Thoracic aorta (tissue), 2 donors: ENCODE data around the gene BCDIN3D. TPM values are rescaled to one million over a fixed set of nuclear protein-coding genes. Genes with fewer than 3 reads are reported as not detected.

Source experiments
- ATAC-seq: fragments of 150-250 bp; one replicate; pipeline ENCODE4 v1.8.0; 2017; ENCODE audit warnings: low read depth; ENCODE audit not compliant: insufficient number of reproducible peaks, low FRiP score
- DNase-seq: peaks from one replicate; pipeline ENCODE4 v3.0.0-alpha.2; 2020; ENCODE audit warnings: low spot score
- H3K27ac ChIP-seq, 2 donors: fragments of 200-600 bp; sonication (generic); 1 replicate in 1 of 2; 2 replicates in 1 of 2; pipeline ENCODE4 v1.5.1; 2016; ENCODE audit warnings: mild to moderate bottlenecking in 2 of 2, moderate library complexity in 2 of 2
- H3K27me3 ChIP-seq: fragments of 200-600 bp; sonication (generic); replicated peaks from 2 replicates; pipeline ENCODE4 v1.6.0; 2016; ENCODE audit warnings: mild to moderate bottlenecking; ENCODE audit not compliant: insufficient read depth
- H3K36me3 ChIP-seq: fragments of 200-600 bp; sonication (generic); one replicate; pipeline ENCODE4 v1.5.1; 2016
- H3K4me1 ChIP-seq, 2 donors: fragments of 200-600 bp; sonication (generic); 1 replicate in 1 of 2; 2 replicates in 1 of 2; pipeline versions ENCODE4 v1.5.1 to v1.6.0; 2016; ENCODE audit warnings: low read depth in 2 of 2, mild to moderate bottlenecking in 1 of 2; ENCODE audit not compliant: control insufficient read depth in 1 of 2
- H3K4me3 ChIP-seq: fragments of 200-600 bp; sonication (generic); 2 replicates; pipeline ENCODE4 v1.5.1; 2016; ENCODE audit warnings: mild to moderate bottlenecking
- H3K9me3 ChIP-seq: fragments of 200-600 bp; sonication (generic); 2 replicates; pipeline ENCODE4 v1.5.1; 2016
- total RNA-seq, 2 donors: library from RNA; depleted of rRNA; stranded (reverse); fragments of >200 nt; gene quantifications; one replicate each; pipeline versions ENCODE4 v1.1.0 to v1.2.3, GENCODE V29; 2016
- TF ChIP-seq, protein P1 (sequence below): fragments of 200-600 bp; sonication (generic); IDR thresholded peaks from one replicate; pipeline ENCODE4 v1.5.1; 2019; ENCODE audit warnings: antibody characterized with exemption

Gene BCDIN3D
- total RNA-seq, 2 donors from 2014 or later: 1.6 to 2.7 TPM

DNA sequence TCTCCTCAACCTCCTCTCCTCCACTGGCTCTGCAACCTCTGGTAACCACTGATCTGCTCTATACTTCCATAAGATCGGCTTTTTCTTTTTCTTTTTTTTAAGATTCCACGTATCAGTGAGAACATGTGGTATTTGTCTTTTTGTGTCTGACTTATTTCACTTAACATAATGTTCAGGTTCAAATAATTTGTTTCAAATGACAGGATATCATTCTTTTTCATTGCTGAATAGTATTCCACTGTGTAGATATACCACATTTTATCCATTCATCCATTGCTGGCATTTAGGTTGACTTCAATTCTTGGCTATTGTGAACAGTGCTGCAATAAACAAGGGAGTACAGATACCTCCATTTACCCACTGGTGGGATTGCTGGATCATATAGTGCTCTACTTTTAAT is 55.2 kb downstream of the BCDIN3D start:
- Histone ChIP-seq H3K36me3 (peaks cover 13% of the 10 kb centered on the region), H3K27me3 (no peaks in the 10 kb centered on the region), H3K9me3 (no peaks in the 10 kb centered on the region), H3K27ac (no peak overlapping the region), H3K4me1 (peaks cover 16 to 20% of the 10 kb centered on the region in 2 donors), H3K4me3 (no peak overlapping the region)
- ATAC-seq (no peak), DNase-seq (no peak)
- TF ChIP-seq, protein P1, sequence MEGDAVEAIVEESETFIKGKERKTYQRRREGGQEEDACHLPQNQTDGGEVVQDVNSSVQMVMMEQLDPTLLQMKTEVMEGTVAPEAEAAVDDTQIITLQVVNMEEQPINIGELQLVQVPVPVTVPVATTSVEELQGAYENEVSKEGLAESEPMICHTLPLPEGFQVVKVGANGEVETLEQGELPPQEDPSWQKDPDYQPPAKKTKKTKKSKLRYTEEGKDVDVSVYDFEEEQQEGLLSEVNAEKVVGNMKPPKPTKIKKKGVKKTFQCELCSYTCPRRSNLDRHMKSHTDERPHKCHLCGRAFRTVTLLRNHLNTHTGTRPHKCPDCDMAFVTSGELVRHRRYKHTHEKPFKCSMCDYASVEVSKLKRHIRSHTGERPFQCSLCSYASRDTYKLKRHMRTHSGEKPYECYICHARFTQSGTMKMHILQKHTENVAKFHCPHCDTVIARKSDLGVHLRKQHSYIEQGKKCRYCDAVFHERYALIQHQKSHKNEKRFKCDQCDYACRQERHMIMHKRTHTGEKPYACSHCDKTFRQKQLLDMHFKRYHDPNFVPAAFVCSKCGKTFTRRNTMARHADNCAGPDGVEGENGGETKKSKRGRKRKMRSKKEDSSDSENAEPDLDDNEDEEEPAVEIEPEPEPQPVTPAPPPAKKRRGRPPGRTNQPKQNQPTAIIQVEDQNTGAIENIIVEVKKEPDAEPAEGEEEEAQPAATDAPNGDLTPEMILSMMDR: no peak

Other genes with a start within 250 kb of the BCDIN3D start
- gene FAM186B, start 237.5 kb downstream of the BCDIN3D start, total RNA-seq: under 1 TPM; 0.42 to 0.54 TPM
- 10 to 100 TPM; 21.9 to 31.4 TPM for gene PRPF40B, start 219.5 kb downstream of the BCDIN3D start, total RNA-seq
- gene FMNL3, start 135.7 kb downstream of the BCDIN3D start, total RNA-seq: 10 to 100 TPM; 26.7 to 37.4 TPM
- 100 to 1,000 TPM; 232 to 244 TPM for gene TMBIM6, start 101.5 kb downstream of the BCDIN3D start, total RNA-seq
- 10 to 100 TPM; 34.9 to 38.0 TPM for gene NCKAP5L, start 14.7 kb downstream of the BCDIN3D start, total RNA-seq
- gene FAIM2, start 60.8 kb upstream of the BCDIN3D start, total RNA-seq: 1 to 10 TPM; 2.8 TPM
- 1 to 10 TPM in 1 of 2 donors, not detected in 1; 3.0 TPM for gene AQP2, start 107.6 kb upstream of the BCDIN3D start, total RNA-seq
- under 1 TPM; 0.42 to 0.54 TPM for gene AQP5, start 118.8 kb upstream of the BCDIN3D start, total RNA-seq
- not detected for gene AQP6, start 129.8 kb upstream of the BCDIN3D start, total RNA-seq
- 1 to 10 TPM; 3.0 to 4.8 TPM for gene RACGAP1, start 182.4 kb upstream of the BCDIN3D start, total RNA-seq
- not detected for gene ASIC1, start 214.5 kb upstream of the BCDIN3D start, total RNA-seq
- gene SMARCD1, start 242.2 kb upstream of the BCDIN3D start, total RNA-seq: 10 to 100 TPM; 53.6 to 60.0 TPM